ENCODE data around the gene AGMO.

DNA sequence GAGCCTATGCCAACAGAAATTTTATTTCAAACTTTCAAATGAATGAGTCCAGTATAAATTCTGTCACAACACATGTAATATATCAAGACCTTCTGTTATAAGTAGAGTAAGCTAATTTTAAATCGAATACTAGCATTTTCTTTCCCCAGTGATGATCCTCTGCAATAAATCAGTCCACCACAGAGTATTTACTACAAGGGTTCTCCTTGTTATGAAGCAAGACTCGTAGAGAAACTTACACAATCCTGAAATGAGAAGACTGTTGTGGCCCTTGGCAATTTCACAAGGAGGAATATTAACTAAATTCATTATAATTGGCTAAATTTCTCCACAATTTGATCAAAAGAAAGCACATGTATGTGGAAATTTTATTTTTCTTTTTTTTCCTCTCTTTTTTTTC, 346.8 kb downstream of the AGMO start:
- no peak for TF ChIP-seq GABPA (IDR thresholded peaks at IDR 0.05 in 1 of 2, conservative IDR thresholded peaks at IDR 0.05 in 1 of 2)
- TF ChIP-seq, protein P1, sequence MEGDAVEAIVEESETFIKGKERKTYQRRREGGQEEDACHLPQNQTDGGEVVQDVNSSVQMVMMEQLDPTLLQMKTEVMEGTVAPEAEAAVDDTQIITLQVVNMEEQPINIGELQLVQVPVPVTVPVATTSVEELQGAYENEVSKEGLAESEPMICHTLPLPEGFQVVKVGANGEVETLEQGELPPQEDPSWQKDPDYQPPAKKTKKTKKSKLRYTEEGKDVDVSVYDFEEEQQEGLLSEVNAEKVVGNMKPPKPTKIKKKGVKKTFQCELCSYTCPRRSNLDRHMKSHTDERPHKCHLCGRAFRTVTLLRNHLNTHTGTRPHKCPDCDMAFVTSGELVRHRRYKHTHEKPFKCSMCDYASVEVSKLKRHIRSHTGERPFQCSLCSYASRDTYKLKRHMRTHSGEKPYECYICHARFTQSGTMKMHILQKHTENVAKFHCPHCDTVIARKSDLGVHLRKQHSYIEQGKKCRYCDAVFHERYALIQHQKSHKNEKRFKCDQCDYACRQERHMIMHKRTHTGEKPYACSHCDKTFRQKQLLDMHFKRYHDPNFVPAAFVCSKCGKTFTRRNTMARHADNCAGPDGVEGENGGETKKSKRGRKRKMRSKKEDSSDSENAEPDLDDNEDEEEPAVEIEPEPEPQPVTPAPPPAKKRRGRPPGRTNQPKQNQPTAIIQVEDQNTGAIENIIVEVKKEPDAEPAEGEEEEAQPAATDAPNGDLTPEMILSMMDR (IDR thresholded peaks at IDR 0.05; ENCODE audit: low read depth, low read length, missing input control), result no peak
- no peak for TF ChIP-seq YY1 (IDR thresholded peaks at IDR 0.05)
- TF ChIP-seq HNF4G (IDR thresholded peaks at IDR 0.05), result no peak
- no peak for TF ChIP-seq JUND (IDR thresholded peaks at IDR 0.05)
- TF ChIP-seq REST (IDR thresholded peaks at IDR 0.05), result no peak
- no peak for TF ChIP-seq HNF4A (conservative IDR thresholded peaks at IDR 0.05)
- no peak for TF ChIP-seq EGR1 (IDR thresholded peaks at IDR 0.05; ENCODE audit: low read depth in 2 of 2)
- TF ChIP-seq NR2F2 (IDR thresholded peaks at IDR 0.05), result no peak
- TF ChIP-seq FOXA1 (IDR thresholded peaks at IDR 0.05), result no peak
- no peak for TF ChIP-seq TAF1 (conservative IDR thresholded peaks at IDR 0.05)
- no peak for TF ChIP-seq SP1 (IDR thresholded peaks at IDR 0.05)

Measured in liver (tissue), 3 donors.